PC-9 (cell line): ENCODE measurements around the gene CCDC144A.
"Not testable (repeated sequence)": the region's sequence is repeated elsewhere in the genome, so short reads cannot be mapped to it uniquely, and the experiment has no call there.

Source experiments
- CTCF ChIP-seq: fragments of 200-600 bp; sonication (generic); conservative IDR thresholded peaks from 2 replicates; pipeline ENCODE4 v1.6.1; 2017; ENCODE audit warnings: mixed run types, antibody characterized with exemption, mild to moderate bottlenecking, moderate library complexity
- EZH2 ChIP-seq: fragments of 200-600 bp; sonication (generic); IDR thresholded peaks from 2 replicates; pipeline ENCODE4 v1.8.0; 2017; ENCODE audit warnings: antibody characterized with exemption, low read depth

- not testable (repeated sequence) for TF ChIP-seq CTCF, EZH2
These were observed 116.6 kb downstream of the CCDC144A start for GRCh38 chr17:16806599-16806998.
